HG03575 (cell line): ENCODE results near the gene BORCS5.

ENCODE experiments used
- ATAC-seq: cut with Tn5 transposase; IDR thresholded peaks from one replicate; pipeline ENCODE4 v1.9.1; 2021; ENCODE audit not compliant: unreplicated experiment, insufficient number of reproducible peaks, low FRiP score; ENCODE audit errors: extremely low read depth

BORCS5 gene

GRCh38 chr12:12473223-12473622 is 116.3 kb downstream of the BORCS5 start:
- ATAC-seq: no peak

GRCh38 chr12:12474471-12474928 is 117.6 kb downstream of the BORCS5 start:
- ATAC-seq: no peak

- peak; percentile 72 for ATAC-seq
These were observed 118.3 kb downstream of the BORCS5 start for GRCh38 chr12:12474931-12475795.

GRCh38 chr12:12476857-12477531 is 120.1 kb downstream of the BORCS5 start:
- no peak for ATAC-seq

- ATAC-seq: no peak
These were observed 120.6 kb downstream of the BORCS5 start for GRCh38 chr12:12477532-12477890.

GRCh38 chr12:12480074-12480473 is 123.2 kb downstream of the BORCS5 start:
- ATAC-seq: no peak

- ATAC-seq: no peak
These were observed 124.8 kb downstream of the BORCS5 start for GRCh38 chr12:12481631-12482030.

GRCh38 chr12:12482150-12482761 is 125.4 kb downstream of the BORCS5 start:
- ATAC-seq: no peak

- no peak for ATAC-seq
These were observed 126.1 kb downstream of the BORCS5 start for GRCh38 chr12:12482959-12483358.

- ATAC-seq: no peak
These were observed 126.6 kb downstream of the BORCS5 start for GRCh38 chr12:12483438-12483837.

GRCh38 chr12:12486661-12487240 is 129.9 kb downstream of the BORCS5 start:
- no peak for ATAC-seq

- no peak for ATAC-seq
These were observed 130.6 kb downstream of the BORCS5 start for GRCh38 chr12:12487490-12487889.

- no peak for ATAC-seq
These were observed 131.4 kb downstream of the BORCS5 start for GRCh38 chr12:12488296-12488695.

- ATAC-seq: no peak
These were observed 132.1 kb downstream of the BORCS5 start for GRCh38 chr12:12488823-12489550.

GRCh38 chr12:12491606-12492005 is 134.7 kb downstream of the BORCS5 start:
- ATAC-seq: no peak

GRCh38 chr12:12492547-12492946 is 135.7 kb downstream of the BORCS5 start:
- ATAC-seq: no peak

- ATAC-seq: no peak
These were observed 138.7 kb downstream of the BORCS5 start for GRCh38 chr12:12495536-12495935.

- no peak for ATAC-seq
These were observed 141.3 kb downstream of the BORCS5 start for GRCh38 chr12:12498210-12498609.
